ENCODE data around the gene SFI1. TPM values are rescaled to one million over a fixed set of nuclear protein-coding genes. Genes with fewer than 3 reads are reported as not detected.

SFI1 gene
- total and polyA plus RNA-seq, 4 donors: 3.1 to 16.2 (median 7.4) TPM

GRCh38 chr22:31609716-31610115, 113.4 kb downstream of the SFI1 start:
- Histone ChIP-seq H3K27ac (ENCODE audit: low read depth in 1 of 2, low read length in 2 of 2) (no peak overlapping the region), H3K9me3 (ENCODE audit: control insufficient read depth in 4 of 4, low read length in 3 of 4) (no peaks in the 10 kb centered on the region), H3K36me3 (ENCODE audit: control insufficient read depth in 4 of 4, insufficient read depth in 3 of 4, low read depth in 1 of 4, low read length in 3 of 4) (no peaks in the 10 kb centered on the region), H3K4me1 (ENCODE audit: control insufficient read depth in 4 of 4, insufficient read depth in 4 of 4, low read length in 3 of 4) (peaks cover 0 to 6% (median 0%) of the 10 kb centered on the region in 4 donors), H3K4me3 (ENCODE audit: low read depth in 1 of 3, low read length in 3 of 3) (no peak overlapping the region), H3K9ac (ENCODE audit: low read depth in 1 of 2, low read length in 2 of 2) (no peak overlapping the region), H3K27me3 (ENCODE audit: control insufficient read depth in 4 of 4, insufficient read depth in 4 of 4, low read length in 3 of 4) (no peaks in the 10 kb centered on the region)
- TF ChIP-seq, protein P1, sequence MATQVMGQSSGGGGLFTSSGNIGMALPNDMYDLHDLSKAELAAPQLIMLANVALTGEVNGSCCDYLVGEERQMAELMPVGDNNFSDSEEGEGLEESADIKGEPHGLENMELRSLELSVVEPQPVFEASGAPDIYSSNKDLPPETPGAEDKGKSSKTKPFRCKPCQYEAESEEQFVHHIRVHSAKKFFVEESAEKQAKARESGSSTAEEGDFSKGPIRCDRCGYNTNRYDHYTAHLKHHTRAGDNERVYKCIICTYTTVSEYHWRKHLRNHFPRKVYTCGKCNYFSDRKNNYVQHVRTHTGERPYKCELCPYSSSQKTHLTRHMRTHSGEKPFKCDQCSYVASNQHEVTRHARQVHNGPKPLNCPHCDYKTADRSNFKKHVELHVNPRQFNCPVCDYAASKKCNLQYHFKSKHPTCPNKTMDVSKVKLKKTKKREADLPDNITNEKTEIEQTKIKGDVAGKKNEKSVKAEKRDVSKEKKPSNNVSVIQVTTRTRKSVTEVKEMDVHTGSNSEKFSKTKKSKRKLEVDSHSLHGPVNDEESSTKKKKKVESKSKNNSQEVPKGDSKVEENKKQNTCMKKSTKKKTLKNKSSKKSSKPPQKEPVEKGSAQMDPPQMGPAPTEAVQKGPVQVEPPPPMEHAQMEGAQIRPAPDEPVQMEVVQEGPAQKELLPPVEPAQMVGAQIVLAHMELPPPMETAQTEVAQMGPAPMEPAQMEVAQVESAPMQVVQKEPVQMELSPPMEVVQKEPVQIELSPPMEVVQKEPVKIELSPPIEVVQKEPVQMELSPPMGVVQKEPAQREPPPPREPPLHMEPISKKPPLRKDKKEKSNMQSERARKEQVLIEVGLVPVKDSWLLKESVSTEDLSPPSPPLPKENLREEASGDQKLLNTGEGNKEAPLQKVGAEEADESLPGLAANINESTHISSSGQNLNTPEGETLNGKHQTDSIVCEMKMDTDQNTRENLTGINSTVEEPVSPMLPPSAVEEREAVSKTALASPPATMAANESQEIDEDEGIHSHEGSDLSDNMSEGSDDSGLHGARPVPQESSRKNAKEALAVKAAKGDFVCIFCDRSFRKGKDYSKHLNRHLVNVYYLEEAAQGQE (IDR thresholded peaks at IDR 0.05): no peak
- TF ChIP-seq JUND (IDR thresholded peaks at IDR 0.05): no peak
- TF ChIP-seq SP1 (IDR thresholded peaks at IDR 0.05): no peak
- no peak for TF ChIP-seq FOXA2 (IDR thresholded peaks at IDR 0.05)
- TF ChIP-seq, protein P2, sequence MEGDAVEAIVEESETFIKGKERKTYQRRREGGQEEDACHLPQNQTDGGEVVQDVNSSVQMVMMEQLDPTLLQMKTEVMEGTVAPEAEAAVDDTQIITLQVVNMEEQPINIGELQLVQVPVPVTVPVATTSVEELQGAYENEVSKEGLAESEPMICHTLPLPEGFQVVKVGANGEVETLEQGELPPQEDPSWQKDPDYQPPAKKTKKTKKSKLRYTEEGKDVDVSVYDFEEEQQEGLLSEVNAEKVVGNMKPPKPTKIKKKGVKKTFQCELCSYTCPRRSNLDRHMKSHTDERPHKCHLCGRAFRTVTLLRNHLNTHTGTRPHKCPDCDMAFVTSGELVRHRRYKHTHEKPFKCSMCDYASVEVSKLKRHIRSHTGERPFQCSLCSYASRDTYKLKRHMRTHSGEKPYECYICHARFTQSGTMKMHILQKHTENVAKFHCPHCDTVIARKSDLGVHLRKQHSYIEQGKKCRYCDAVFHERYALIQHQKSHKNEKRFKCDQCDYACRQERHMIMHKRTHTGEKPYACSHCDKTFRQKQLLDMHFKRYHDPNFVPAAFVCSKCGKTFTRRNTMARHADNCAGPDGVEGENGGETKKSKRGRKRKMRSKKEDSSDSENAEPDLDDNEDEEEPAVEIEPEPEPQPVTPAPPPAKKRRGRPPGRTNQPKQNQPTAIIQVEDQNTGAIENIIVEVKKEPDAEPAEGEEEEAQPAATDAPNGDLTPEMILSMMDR (IDR thresholded peaks at IDR 0.05; ENCODE audit: low read depth, low read length, missing input control): no peak
- TF ChIP-seq RXRA (IDR thresholded peaks at IDR 0.05): no peak
- TF ChIP-seq GABPA (IDR thresholded peaks at IDR 0.05 in 1 of 2, conservative IDR thresholded peaks at IDR 0.05 in 1 of 2): no peak
- no peak for TF ChIP-seq MAX (IDR thresholded peaks at IDR 0.05)
- TF ChIP-seq TAF1 (conservative IDR thresholded peaks at IDR 0.05): no peak
- TF ChIP-seq EGR1 (IDR thresholded peaks at IDR 0.05; ENCODE audit: low read depth in 2 of 2): no peak
- TF ChIP-seq, protein P3, sequence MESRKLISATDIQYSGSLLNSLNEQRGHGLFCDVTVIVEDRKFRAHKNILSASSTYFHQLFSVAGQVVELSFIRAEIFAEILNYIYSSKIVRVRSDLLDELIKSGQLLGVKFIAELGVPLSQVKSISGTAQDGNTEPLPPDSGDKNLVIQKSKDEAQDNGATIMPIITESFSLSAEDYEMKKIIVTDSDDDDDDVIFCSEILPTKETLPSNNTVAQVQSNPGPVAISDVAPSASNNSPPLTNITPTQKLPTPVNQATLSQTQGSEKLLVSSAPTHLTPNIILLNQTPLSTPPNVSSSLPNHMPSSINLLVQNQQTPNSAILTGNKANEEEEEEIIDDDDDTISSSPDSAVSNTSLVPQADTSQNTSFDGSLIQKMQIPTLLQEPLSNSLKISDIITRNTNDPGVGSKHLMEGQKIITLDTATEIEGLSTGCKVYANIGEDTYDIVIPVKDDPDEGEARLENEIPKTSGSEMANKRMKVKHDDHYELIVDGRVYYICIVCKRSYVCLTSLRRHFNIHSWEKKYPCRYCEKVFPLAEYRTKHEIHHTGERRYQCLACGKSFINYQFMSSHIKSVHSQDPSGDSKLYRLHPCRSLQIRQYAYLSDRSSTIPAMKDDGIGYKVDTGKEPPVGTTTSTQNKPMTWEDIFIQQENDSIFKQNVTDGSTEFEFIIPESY (IDR thresholded peaks at IDR 0.05): no peak
- TF ChIP-seq RAD21 (IDR thresholded peaks at IDR 0.05): no peak
- TF ChIP-seq HNF4G (IDR thresholded peaks at IDR 0.05): no peak
- TF ChIP-seq NR2F2 (IDR thresholded peaks at IDR 0.05): no peak
- TF ChIP-seq YY1 (IDR thresholded peaks at IDR 0.05): no peak
- no peak for TF ChIP-seq FOXA1 (IDR thresholded peaks at IDR 0.05)
- no peak for TF ChIP-seq ATF3 (IDR thresholded peaks at IDR 0.05)
- no peak for TF ChIP-seq HNF4A (conservative IDR thresholded peaks at IDR 0.05)
- no peak for DNase-seq (ENCODE audit: low spot score)
- 97% methylated on average over 10 of the region's 10 CpGs for WGBS

Data from liver (tissue), 9 donors.